ENCODE results near the gene POU3F2.

The POU3F2 gene

DNA sequence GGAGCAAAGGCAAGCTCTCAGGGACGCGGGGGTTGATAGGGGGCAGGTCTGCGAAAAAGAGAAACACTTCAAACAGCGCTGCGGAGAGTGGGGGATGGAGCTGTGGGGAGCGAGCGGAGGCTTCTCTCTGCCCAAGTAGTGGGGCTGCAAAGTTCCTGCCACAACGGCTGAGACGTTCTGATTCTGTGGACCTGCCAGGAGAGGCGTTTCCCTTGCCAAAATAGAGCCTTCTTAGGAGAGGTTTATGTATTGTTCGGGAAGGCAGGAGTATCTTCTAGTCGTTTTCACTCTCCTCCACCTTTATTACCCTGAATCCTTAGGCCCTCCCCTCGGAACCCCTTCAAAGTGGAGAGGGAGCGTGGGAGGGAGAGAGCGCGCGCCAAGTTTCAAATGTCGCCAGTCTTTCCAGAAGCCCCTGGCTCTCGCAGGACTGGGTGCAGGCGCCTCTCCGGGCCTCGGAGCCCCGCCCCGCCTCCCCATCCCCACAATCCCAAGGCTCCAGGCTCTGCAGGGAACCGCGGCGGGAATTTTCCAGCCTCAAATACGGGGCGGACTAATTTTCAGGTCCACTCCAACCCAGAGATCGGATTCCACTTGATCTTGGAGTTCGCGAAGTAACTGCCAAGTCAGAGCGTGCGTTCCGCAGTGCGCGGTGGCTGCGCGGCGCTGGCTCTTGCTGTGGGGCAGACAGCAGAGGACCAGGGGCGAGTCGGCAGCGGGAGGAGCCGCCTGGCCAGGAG lies 10.0 kb upstream of the POU3F2 start (continued):
- TF ChIP-seq, protein P1, sequence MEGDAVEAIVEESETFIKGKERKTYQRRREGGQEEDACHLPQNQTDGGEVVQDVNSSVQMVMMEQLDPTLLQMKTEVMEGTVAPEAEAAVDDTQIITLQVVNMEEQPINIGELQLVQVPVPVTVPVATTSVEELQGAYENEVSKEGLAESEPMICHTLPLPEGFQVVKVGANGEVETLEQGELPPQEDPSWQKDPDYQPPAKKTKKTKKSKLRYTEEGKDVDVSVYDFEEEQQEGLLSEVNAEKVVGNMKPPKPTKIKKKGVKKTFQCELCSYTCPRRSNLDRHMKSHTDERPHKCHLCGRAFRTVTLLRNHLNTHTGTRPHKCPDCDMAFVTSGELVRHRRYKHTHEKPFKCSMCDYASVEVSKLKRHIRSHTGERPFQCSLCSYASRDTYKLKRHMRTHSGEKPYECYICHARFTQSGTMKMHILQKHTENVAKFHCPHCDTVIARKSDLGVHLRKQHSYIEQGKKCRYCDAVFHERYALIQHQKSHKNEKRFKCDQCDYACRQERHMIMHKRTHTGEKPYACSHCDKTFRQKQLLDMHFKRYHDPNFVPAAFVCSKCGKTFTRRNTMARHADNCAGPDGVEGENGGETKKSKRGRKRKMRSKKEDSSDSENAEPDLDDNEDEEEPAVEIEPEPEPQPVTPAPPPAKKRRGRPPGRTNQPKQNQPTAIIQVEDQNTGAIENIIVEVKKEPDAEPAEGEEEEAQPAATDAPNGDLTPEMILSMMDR (tag by site-specific recombination; IDR thresholded peaks at IDR 0.05), result no peak
- TF ChIP-seq ZNF660 (tag by site-specific recombination; IDR thresholded peaks at IDR 0.05) (peak; percentile 4; the same call in 1 of the 2 replicates), TCF7L2 (IDR thresholded peaks at IDR 0.05; ENCODE audit: borderline replicate concordance, low read depth, low read length) (peak; percentile 60; the same call in 1 of the 2 replicates), ZNF792 (tag by site-specific recombination; IDR thresholded peaks at IDR 0.05) (no peak), MEIS1 (CRISPR knock-in tag; IDR thresholded peaks at IDR 0.05; ENCODE audit: borderline replicate concordance) (no peak), PRDM1 (tag by site-specific recombination; IDR thresholded peaks at IDR 0.05) (no peak), SP3 (tag by site-specific recombination; IDR thresholded peaks at IDR 0.05) (peak; percentile 52), ZNF248 (tag by site-specific recombination; IDR thresholded peaks at IDR 0.05) (no peak), ZNF341 (tag by site-specific recombination; IDR thresholded peaks at IDR 0.05; ENCODE audit: low read depth) (peak; percentile 65), ZNF791 (tag by site-specific recombination; IDR thresholded peaks at IDR 0.05) (no peak), ZNF501 (tag by site-specific recombination; IDR thresholded peaks at IDR 0.05) (0 out of 2 replicates have a peak, but pooled peaks have one; percentile 23), ZNF514 (tag by site-specific recombination; IDR thresholded peaks at IDR 0.05) (no peak), ZNF37A (tag by site-specific recombination; IDR thresholded peaks at IDR 0.05) (no peak), ZBTB20 (tag by site-specific recombination; IDR thresholded peaks at IDR 0.05) (peak; percentile 85), ZNF510 (tag by site-specific recombination; IDR thresholded peaks at IDR 0.05; ENCODE audit: insufficient replicate concordance) (no peak), ZIC2 (tag by site-specific recombination; IDR thresholded peaks at IDR 0.05) (peak; percentile 48), KLF16 (tag by site-specific recombination; IDR thresholded peaks at IDR 0.05) (no peak), SETDB1 (IDR thresholded peaks at IDR 0.05; ENCODE audit: insufficient read length, low read length) (no peak), ZNF302 (tag by site-specific recombination; IDR thresholded peaks at IDR 0.05; ENCODE audit: low read depth) (no peak), ZNF19 (tag by site-specific recombination; IDR thresholded peaks at IDR 0.05; ENCODE audit: low read depth) (no peak), ZNF837 (tag by site-specific recombination; IDR thresholded peaks at IDR 0.05) (no peak), MZF1 (tag by site-specific recombination; IDR thresholded peaks at IDR 0.05; ENCODE audit: borderline replicate concordance) (peak; percentile 86), ZNF169 (tag by site-specific recombination; IDR thresholded peaks at IDR 0.05) (no peak), ZFP3 (tag by site-specific recombination; IDR thresholded peaks at IDR 0.05; ENCODE audit: low read depth) (no peak), ZNF548 (tag by site-specific recombination; IDR thresholded peaks at IDR 0.05) (no peak), ZNF624 (tag by site-specific recombination; IDR thresholded peaks at IDR 0.05) (no peak), ZBTB26 (tag by site-specific recombination; optimal IDR thresholded peaks at IDR 0.05) (peak; percentile 71), GLI2 (tag by site-specific recombination; IDR thresholded peaks at IDR 0.05; ENCODE audit: borderline replicate concordance, low read depth) (no peak), ZNF354C (tag by site-specific recombination; IDR thresholded peaks at IDR 0.05; ENCODE audit: borderline replicate concordance, low read depth) (no peak), ZNF555 (tag by site-specific recombination; conservative IDR thresholded peaks at IDR 0.05) (no peak)
- TF ChIP-seq, protein P2, sequence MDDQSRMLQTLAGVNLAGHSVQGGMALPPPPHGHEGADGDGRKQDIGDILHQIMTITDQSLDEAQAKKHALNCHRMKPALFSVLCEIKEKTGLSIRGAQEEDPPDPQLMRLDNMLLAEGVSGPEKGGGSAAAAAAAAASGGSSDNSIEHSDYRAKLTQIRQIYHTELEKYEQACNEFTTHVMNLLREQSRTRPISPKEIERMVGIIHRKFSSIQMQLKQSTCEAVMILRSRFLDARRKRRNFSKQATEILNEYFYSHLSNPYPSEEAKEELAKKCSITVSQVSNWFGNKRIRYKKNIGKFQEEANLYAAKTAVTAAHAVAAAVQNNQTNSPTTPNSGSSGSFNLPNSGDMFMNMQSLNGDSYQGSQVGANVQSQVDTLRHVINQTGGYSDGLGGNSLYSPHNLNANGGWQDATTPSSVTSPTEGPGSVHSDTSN (CRISPR knock-in tag; IDR thresholded peaks at IDR 0.05), result no peak
- TF ChIP-seq, protein P3, sequence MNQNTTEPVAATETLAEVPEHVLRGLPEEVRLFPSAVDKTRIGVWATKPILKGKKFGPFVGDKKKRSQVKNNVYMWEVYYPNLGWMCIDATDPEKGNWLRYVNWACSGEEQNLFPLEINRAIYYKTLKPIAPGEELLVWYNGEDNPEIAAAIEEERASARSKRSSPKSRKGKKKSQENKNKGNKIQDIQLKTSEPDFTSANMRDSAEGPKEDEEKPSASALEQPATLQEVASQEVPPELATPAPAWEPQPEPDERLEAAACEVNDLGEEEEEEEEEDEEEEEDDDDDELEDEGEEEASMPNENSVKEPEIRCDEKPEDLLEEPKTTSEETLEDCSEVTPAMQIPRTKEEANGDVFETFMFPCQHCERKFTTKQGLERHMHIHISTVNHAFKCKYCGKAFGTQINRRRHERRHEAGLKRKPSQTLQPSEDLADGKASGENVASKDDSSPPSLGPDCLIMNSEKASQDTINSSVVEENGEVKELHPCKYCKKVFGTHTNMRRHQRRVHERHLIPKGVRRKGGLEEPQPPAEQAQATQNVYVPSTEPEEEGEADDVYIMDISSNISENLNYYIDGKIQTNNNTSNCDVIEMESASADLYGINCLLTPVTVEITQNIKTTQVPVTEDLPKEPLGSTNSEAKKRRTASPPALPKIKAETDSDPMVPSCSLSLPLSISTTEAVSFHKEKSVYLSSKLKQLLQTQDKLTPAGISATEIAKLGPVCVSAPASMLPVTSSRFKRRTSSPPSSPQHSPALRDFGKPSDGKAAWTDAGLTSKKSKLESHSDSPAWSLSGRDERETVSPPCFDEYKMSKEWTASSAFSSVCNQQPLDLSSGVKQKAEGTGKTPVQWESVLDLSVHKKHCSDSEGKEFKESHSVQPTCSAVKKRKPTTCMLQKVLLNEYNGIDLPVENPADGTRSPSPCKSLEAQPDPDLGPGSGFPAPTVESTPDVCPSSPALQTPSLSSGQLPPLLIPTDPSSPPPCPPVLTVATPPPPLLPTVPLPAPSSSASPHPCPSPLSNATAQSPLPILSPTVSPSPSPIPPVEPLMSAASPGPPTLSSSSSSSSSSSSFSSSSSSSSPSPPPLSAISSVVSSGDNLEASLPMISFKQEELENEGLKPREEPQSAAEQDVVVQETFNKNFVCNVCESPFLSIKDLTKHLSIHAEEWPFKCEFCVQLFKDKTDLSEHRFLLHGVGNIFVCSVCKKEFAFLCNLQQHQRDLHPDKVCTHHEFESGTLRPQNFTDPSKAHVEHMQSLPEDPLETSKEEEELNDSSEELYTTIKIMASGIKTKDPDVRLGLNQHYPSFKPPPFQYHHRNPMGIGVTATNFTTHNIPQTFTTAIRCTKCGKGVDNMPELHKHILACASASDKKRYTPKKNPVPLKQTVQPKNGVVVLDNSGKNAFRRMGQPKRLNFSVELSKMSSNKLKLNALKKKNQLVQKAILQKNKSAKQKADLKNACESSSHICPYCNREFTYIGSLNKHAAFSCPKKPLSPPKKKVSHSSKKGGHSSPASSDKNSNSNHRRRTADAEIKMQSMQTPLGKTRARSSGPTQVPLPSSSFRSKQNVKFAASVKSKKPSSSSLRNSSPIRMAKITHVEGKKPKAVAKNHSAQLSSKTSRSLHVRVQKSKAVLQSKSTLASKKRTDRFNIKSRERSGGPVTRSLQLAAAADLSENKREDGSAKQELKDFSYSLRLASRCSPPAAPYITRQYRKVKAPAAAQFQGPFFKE (tag by site-specific recombination; IDR thresholded peaks at IDR 0.05; ENCODE audit: borderline replicate concordance), result no peak
